ENCODE results near the gene KIAA0930.

Gene KIAA0930

DNA sequence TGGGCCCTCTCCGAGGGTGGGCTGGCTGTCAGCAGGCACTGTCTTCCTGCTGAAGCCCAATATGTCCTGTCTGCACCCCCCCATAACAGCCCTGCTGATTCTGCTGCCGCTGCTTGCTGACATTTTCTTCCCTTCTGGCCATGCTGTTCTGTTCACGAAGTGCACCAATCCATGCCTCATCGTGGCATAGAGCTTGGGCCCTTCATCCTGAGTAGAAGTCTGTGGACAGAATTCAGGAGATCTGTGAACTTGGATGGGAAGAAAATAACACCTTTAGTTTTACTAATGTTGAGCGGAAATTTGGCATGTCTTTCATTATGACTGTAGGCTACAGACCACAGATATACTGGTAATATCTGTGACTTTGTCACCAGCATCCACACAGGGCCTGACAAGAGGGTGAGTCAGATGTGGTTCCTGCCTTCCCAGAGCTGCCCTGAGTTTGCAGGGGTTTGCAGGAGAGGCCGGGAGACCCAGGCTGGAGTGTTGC, 14.1 kb upstream of the KIAA0930 start:
- Histone ChIP-seq H3K79me2 (ENCODE audit: insufficient read depth, low read length) (no peaks in the 10 kb centered on the region), H3K4me2 (ENCODE audit: insufficient read depth, low read length) (no peak overlapping the region), H3K27ac (ENCODE audit: low read length) (no peak overlapping the region), H3K36me3 (ENCODE audit: insufficient read depth, low read length) (no peaks in the 10 kb centered on the region), H4K20me1 (ENCODE audit: insufficient read depth, low read length) (no peaks in the 10 kb centered on the region), H2AFZ (ENCODE audit: low read depth, low read length) (no peak overlapping the region), H3K4me1 (ENCODE audit: insufficient read depth, low read length) (no peaks in the 10 kb centered on the region), H3K27me3 (ENCODE audit: insufficient read depth, low read length, poor library complexity) (peaks cover 4% of the 10 kb centered on the region), H3K9ac (ENCODE audit: low read depth, low read length) (no peak overlapping the region), H3K9me3 (ENCODE audit: insufficient read depth, low read length, severe bottlenecking) (no peaks in the 10 kb centered on the region), H3K4me3 (ENCODE audit: low read depth in 1 of 2, low read length in 2 of 2) (no peak overlapping the region)
- ATAC-seq (ENCODE audit: insufficient read depth, low read depth) (no peak), DNase-seq (no peak)
- TF ChIP-seq, protein P1, sequence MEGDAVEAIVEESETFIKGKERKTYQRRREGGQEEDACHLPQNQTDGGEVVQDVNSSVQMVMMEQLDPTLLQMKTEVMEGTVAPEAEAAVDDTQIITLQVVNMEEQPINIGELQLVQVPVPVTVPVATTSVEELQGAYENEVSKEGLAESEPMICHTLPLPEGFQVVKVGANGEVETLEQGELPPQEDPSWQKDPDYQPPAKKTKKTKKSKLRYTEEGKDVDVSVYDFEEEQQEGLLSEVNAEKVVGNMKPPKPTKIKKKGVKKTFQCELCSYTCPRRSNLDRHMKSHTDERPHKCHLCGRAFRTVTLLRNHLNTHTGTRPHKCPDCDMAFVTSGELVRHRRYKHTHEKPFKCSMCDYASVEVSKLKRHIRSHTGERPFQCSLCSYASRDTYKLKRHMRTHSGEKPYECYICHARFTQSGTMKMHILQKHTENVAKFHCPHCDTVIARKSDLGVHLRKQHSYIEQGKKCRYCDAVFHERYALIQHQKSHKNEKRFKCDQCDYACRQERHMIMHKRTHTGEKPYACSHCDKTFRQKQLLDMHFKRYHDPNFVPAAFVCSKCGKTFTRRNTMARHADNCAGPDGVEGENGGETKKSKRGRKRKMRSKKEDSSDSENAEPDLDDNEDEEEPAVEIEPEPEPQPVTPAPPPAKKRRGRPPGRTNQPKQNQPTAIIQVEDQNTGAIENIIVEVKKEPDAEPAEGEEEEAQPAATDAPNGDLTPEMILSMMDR (IDR thresholded peaks at IDR 0.05; ENCODE audit: borderline replicate concordance, extremely low read depth, low read length, poor library complexity, severe bottlenecking) = no peak
- no peak for TF ChIP-seq EZH2 (IDR thresholded peaks at IDR 0.05; ENCODE audit: borderline replicate concordance, low read depth, low read length, severe bottlenecking)

DNA sequence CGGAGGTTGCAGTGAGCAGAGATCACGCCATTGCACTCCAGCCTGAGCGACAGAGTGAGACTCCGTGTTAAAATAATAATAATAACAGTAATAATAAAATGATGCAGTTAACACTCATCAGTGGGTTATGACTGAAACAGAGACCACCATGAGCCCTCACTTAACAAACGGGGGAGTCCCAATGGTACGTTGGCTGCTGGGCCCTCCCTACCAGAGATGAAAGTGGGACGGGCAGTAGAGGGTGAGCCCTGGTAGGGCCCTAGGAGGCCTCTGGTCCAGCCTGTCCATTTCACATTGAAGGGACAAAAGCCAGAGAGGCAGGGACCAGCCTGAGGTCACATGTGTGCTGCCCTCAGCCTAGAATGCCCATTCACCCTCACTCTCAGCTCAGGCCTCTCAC, 13.7 kb upstream of the KIAA0930 start:
- Histone ChIP-seq H2AFZ (ENCODE audit: low read depth, low read length) (no peak overlapping the region), H3K9ac (ENCODE audit: low read depth, low read length) (no peak overlapping the region), H3K4me3 (ENCODE audit: low read depth in 1 of 2, low read length in 2 of 2) (no peak overlapping the region), H3K79me2 (ENCODE audit: insufficient read depth, low read length) (no peaks in the 10 kb centered on the region), H3K4me2 (ENCODE audit: insufficient read depth, low read length) (no peak overlapping the region), H3K36me3 (ENCODE audit: insufficient read depth, low read length) (no peaks in the 10 kb centered on the region), H3K9me3 (ENCODE audit: insufficient read depth, low read length, severe bottlenecking) (no peaks in the 10 kb centered on the region), H3K4me1 (ENCODE audit: insufficient read depth, low read length) (no peaks in the 10 kb centered on the region), H3K27ac (ENCODE audit: low read length) (no peak overlapping the region), H4K20me1 (ENCODE audit: insufficient read depth, low read length) (no peaks in the 10 kb centered on the region), H3K27me3 (ENCODE audit: insufficient read depth, low read length, poor library complexity) (peaks cover 1% of the 10 kb centered on the region)
- DNase-seq (no peak), ATAC-seq (ENCODE audit: insufficient read depth, low read depth) (no peak)
- TF ChIP-seq, protein P1 (IDR thresholded peaks at IDR 0.05; ENCODE audit: borderline replicate concordance, extremely low read depth, low read length, poor library complexity, severe bottlenecking) = no peak
- TF ChIP-seq EZH2 (IDR thresholded peaks at IDR 0.05; ENCODE audit: borderline replicate concordance, low read depth, low read length, severe bottlenecking) = no peak

DNA sequence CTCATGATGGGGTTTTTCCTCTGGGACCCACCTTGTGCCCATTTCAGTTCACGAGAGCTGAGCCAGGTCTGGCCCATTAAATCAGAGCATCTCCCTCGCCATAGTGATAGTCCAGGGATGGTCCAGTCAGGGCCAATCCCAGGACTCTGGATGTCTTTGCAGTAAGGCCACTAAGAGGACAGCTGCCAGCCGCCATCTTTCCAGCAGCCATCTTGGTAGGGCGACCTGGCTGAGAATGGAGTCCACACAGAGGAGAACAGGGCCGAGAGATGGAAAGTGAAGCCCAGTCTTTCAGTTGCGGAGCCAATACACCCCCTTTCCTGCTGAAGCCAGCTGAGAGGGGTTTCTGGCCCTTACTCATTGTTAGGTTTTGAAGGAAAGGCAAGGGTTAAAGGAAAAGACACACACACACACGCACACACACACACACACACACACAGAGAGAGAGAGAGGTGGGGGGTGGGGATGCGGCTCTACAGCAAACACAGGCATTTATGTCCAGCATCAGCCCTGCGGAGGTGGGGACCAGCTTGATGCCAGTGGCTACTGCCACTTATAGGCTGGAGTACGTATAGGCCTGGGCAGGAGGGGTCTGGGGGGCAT, 12.4 kb upstream of the KIAA0930 start:
- TF ChIP-seq EZH2 (IDR thresholded peaks at IDR 0.05; ENCODE audit: borderline replicate concordance, low read depth, low read length, severe bottlenecking) = no peak
- TF ChIP-seq, protein P1 (IDR thresholded peaks at IDR 0.05; ENCODE audit: borderline replicate concordance, extremely low read depth, low read length, poor library complexity, severe bottlenecking) = no peak
- H2AFZ ChIP-seq (ENCODE audit: low read depth, low read length) = no peak overlapping the region
- no peak overlapping the region for H3K27ac ChIP-seq (ENCODE audit: low read length)
- H3K27me3 ChIP-seq (ENCODE audit: insufficient read depth, low read length, poor library complexity) = peaks cover 2% of the 10 kb centered on the region
- H3K9me3 ChIP-seq (ENCODE audit: insufficient read depth, low read length, severe bottlenecking) = no peaks in the 10 kb centered on the region
- DNase-seq = no peak
- H3K79me2 ChIP-seq (ENCODE audit: insufficient read depth, low read length) = no peaks in the 10 kb centered on the region
- no peaks in the 10 kb centered on the region for H4K20me1 ChIP-seq (ENCODE audit: insufficient read depth, low read length)
- H3K9ac ChIP-seq (ENCODE audit: low read depth, low read length) = no peak overlapping the region
- H3K36me3 ChIP-seq (ENCODE audit: insufficient read depth, low read length) = no peaks in the 10 kb centered on the region
- no peak overlapping the region for H3K4me3 ChIP-seq (ENCODE audit: low read depth in 1 of 2, low read length in 2 of 2)
- no peaks in the 10 kb centered on the region for H3K4me1 ChIP-seq (ENCODE audit: insufficient read depth, low read length)
- no peak overlapping the region for H3K4me2 ChIP-seq (ENCODE audit: insufficient read depth, low read length)
- ATAC-seq (ENCODE audit: insufficient read depth, low read depth) = no peak

All from DND-41 (cell line).